Fibroblast of skin of abdomen (primary cell): Measurements from ENCODE around the gene SLC38A10.

ENCODE experiments used
- DNase-seq: peaks from one replicate; pipeline ENCODE4 v3.0.0-alpha.2; 2013

Gene SLC38A10

DNA sequence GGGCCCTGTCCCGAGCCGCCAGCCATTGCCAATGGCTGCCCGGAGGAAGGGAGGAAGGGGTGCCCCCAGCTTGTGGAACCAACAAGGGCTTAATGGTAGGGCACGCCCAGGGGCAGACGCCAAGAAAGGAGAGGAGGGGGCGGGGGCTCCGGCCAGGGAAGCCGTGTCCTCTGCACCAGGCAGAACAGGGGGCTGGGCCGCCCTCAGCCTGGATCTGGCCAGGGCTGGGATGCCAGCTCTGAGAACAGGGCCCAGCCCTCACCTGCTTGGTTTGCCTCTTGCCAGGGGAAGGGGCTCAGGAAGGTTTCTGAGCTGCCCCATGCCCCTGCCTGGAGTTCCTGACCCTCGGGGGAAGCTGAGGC lies 35.8 kb upstream of the SLC38A10 start:
- DNase-seq: no peak

DNA sequence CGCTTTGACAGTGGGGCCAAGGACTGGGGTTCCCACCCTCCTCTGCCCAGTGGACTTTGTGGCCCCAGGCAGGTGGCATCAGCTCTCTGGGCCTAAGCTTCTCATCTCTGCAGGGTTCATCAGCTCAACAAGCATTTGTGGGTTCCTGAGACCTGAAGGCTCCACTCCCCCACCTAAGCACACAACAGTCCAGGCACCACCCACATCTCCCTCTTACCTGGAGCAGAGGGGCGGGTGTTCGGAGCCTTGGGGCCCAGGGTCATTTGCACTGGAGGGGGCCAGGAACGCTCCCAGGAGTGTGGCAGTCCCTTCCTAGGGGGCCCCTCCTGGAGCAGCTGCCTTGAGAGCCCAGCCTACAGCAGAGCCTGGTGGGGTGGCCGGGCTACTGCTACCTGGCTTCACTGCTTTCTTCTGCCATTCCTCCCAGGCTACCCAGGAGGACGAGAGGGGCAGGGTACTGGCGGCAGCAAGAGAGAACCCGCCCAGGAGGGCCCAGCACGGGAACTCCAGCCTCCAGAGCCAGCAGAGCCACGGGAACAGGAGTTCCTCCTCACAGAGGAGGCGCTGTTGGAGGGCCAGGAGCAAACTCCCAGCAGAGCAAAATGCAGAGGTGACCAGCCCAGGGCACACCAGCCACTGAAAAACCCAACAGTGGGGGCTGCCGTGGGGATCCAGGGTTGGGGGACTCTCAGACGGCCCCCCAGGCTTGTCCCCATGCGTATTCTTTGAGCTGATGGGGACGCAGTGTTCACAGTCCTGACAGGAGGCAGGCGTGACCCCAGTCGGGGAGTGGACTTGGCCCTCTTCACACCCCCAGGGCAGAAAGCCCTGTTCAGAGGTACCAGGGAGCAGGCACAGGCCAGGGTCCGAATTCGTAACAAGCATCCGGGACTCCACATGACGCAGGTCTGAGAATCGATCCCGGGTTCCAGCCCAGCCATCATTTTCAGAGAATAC lies 35.1 kb upstream of the SLC38A10 start:
- DNase-seq: no peak

DNA sequence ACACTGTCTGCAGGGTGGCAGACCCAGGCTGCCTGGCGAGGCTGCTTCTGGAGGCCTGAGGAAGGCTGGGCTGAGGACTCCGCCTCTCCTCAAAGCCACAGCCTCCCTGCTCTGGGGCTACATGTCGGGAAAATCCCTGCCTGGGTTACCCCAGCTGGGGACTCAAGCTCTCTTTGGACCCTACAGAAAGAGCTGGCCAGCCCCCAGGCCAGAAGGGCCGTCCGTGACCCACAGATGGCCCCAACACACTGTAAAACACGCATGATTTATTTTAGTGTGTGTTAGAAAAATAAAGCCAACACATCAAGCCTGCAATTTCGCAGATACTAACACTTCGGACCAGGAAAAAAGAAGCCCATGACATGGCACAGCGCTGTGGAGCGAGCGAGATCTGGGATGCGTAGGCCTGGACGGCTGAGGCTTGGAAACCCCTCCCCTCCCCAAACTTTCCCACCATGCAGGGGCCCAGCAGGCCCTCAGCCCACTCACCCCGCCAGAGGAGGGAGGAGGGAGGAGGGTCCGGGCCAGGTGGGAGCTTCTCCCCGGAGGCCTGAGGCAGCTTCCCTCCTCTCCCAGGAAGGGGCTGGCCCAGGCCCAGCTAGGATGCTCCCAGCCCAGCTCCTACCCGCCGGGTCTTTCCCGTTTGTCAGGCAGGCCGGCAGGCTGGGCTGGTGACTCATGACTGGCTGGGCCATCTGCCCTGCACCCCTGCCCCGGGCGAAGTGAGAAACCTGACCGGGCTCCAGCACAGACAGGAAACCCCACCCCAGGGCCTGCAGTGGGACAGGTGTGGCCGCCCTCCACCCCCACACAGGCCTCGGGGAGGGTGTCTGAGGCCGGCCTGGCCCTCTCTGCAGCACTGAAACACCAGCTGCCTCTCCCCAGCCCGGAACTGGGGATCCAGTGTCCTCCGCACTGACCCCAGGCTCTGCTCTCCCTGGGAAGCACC lies 34.1 kb upstream of the SLC38A10 start:
- peak; percentile 84 for DNase-seq

DNA sequence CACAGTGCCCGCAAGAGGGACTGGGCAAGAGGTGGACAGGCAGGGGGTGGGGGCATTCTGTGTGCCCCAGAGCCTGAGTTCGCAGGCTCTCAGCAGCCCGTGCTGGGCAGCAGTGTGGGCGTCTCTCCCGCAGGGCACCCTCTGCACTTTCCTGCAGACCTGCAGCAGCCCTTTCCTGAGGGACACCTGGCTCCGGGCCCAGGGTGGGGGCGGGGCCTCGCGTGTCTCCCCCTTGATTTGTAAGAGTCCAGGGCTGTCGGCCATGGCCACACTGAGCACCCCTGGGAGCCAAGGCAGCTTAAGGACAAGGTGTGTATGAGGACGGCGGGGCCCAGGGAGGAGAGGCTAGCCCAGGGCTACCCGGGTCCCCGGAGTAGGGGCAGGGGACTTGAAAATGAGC lies 33.4 kb upstream of the SLC38A10 start:
- DNase-seq: no peak

DNA sequence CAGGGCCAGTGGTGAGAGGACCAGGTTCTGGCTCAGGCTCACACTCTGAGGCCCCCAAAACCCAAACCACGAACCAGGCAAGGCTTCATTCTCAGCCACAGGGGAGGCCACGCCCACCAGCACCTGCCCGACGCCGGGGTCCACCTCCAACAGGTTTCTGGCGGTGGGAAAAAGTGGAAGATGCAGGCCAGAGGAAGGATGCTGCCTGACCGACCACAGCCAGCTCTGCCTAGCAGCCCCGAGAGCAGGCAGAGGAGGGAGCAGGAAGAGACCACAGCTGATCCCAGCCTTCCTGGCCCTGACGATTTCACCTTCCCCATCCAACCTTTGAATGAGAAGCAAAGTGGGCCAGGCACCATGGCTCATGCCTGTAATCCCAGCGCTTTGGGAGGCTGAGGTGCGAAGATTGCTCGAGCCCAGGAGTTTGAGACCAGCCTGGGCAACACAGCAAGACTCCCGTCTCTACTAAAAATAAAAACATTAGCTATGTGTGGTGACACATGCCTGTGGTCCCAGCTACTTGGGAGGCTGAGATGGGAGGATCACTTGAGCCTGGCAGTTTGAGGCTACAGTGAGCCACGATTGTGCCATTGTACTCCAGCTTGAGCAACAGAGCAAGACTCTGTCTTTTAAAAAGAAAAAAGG lies 30.7 kb upstream of the SLC38A10 start:
- DNase-seq: no peak

DNA sequence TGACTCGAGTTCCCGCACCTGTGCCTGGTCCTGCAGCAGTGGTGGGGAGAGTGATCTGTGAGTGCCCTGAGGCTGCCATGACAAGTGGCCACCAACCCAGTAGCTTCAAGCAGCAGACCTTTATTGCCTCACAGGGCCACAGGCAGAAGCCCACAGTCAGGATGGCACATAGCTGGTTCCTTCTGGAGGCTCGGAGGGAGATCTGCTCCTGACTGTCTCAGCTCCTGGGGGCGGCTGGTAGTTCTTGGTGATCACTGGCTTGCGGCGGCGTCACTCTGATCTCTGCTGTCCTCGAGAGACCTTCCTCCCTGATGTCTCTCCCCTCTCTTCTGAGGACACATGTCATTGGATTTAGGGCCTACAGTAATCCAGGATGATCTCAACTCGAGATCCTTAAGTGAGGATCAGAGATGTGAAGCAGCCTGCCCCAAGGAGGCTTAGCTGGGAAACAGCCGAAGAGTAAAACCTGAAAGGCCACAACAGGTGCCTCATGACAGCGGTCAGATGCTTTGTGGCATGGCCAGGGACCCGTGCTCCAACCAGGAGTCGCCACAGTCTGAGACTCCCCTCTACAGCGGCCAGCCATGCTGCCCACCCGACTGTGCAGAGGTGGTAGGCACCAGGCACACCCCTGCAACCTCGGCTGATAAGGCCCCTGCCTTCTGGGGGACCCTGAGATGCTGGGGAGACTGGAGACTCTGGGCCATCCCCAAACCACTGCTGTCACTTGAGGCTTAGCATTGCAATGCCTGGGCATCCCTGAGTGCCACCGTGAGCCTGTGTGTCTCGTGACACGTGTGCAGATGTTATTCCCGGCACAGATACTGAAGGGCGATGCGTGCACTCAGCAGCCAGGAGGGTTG lies 30.0 kb upstream of the SLC38A10 start:
- no peak for DNase-seq

DNA sequence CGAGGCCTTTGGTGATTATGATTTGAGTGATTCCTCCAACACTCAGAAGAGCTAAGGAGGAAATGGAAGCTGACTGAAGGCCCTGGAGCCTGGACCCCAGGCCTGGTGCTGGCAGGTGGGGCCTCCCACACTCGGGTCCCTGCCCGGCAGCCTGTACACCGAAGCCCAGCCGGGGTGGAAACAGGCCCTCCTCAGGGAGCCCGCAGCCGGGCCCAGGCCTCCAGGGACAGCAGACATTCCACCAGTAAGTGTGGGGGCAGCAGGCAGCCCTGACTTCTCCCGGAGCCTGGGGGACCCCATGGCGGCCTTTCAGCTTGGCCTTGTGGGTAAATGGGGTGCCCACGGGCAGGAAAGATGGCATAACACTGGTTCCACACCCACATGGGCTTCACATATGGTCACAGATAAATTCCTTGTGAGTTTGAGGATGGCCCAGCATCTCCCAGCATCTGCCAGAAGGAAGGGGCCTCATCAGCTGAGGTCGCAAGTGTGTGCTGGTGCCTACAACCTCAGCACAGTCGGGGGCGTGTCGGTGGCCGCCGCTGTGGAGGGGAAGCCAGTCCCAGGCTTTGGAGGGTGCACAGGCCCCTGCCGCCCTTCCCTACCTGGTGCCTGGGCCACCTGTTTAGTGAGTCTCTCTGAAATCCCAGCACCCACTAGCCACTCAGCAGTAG lies 29.2 kb upstream of the SLC38A10 start:
- no peak for DNase-seq

DNA sequence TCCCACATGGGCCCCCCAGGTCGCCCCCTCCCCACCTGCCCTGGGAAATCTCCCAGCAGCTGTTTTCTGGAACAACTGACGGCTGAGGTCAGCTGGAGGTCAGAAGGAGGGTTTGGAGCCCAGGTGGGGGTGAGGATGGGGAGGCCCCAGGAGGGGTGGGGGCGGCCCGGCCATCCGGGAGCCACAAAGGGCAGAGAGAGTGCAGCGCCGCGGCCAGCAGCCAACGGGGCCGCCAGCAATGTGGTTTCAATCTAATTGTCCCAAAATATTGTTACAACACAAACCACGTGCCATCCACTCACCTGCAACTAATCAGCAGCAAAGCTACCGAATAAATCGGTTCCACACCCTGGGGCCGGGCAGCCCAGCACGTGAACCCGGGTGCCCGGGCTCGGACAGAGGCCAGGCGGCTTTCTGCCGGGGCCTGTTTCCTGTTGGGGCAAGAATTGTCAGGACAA lies 28.3 kb upstream of the SLC38A10 start:
- no peak for DNase-seq

DNA sequence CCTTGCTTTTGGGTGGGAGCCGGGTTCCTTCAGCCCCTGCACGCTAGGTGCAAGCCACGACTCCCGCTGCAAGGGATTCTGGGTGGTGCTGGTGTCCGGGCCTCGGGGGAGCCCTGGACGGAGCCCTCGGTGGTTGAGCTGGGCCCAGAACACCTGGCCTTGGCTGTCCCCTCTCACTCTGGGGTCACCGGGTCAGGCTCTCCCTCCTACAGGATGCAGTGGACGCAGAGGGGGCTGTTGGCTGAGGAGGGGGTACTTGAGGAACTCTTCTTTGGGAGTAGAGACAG lies 27.9 kb upstream of the SLC38A10 start:
- no peak for DNase-seq

DNA sequence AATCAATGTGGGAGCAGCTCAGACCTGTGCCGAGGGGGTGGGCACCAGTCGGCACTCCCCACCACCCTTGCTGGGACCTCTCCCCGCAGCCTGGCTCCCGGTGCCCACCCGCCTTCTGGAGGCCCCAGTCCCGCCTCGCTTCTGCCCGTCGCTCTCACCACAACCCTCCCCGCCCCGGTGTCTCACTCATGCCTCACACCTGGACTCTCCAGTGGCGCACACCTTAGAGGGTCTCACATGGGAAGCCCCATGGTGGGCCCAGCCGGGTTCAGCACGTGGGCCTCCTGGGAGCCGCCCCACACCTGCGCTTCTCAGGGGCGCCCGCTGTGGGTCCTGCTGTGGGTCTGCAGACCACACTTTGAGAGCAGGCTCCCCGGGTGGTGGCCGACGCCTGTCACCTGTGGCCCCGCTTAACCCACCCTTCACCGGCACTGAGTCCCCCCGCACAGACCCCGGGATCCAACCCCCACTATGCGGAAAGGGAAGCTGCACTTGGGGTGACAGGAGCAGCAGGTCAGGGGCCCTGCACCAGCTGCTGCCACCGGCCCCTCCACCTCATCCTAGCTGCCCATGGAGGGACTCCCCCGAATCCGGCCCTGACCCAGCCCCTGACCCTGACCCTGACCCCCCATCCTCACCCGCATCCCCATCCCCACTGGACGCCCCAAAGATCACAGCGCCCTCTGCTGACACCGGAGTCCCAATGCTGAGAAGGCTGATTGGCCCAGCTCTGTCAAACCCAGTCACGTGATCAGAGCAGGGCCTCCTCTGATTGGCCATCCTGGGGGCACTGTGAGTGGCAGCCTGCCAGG lies 27.4 kb upstream of the SLC38A10 start:
- DNase-seq: no peak

DNA sequence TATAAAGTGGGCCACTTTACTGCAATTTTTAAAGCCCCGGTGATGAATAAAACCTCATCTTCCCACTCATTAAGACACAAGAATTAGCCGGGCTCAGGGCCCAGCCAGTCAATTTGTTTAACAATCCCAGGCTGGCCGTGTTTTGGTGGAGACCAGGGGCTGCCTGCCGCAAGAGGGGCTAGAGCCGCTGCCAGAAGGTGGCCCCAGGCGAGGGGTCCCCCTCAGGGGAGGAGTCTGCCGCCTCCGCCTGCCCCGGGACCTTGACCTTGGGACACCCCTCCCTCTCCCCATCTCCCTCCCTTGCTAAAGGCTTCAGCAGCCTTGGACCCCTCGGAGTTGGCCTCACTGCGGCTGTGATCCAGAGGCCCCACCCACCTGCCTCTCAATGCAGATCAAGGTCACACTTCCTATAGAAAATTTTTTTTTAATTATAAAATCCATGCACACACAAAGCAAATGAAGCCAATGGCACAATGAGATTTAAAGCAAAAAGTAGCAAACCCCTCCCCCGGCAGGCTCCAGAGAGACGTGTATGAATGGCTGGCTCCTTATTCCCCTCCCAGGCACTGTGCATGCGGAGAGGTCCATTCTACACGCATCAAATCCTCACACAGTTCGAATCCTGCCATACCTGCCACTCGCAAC lies 23.0 kb upstream of the SLC38A10 start:
- DNase-seq: no peak

DNA sequence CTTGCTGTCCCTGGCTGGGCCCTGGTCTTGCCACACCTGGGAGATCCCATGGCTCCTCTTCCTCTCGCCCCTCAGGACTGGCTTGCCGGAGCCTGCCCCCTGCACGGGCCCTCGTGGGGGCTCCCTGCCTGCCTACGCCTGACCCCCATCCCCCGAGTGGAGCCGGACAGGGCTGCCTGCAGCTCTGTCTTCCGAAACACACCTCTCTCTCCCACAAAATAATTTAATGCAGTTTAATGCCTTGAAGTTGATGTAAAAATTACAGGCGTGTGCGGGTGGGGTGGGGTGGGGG lies 22.4 kb upstream of the SLC38A10 start:
- no peak for DNase-seq

DNA sequence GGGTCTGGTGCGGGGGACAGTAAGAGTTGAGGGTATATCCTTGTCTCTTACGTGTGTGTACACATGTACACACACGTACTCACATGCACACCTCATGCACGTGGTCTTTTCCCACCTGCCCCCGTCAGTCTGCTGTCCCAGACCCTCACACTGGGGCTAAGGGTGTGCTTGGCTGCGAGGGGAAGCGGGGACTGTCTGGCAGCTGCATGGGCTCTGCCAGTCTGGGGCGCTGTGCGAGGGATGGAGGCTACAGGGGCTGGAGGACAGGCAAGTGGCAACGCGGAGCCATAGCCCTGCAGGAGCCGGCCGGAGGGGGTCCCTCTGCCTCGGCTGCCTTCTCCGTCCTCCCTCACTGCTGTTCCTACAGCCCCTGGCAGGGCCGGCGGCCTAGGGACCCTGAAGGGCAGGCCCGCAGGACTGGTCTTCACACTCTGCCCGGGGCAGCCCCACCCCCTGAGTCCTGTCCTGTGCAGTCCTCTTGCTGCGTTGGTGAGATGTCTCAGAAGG lies 20.8 kb upstream of the SLC38A10 start:
- DNase-seq: no peak

DNA sequence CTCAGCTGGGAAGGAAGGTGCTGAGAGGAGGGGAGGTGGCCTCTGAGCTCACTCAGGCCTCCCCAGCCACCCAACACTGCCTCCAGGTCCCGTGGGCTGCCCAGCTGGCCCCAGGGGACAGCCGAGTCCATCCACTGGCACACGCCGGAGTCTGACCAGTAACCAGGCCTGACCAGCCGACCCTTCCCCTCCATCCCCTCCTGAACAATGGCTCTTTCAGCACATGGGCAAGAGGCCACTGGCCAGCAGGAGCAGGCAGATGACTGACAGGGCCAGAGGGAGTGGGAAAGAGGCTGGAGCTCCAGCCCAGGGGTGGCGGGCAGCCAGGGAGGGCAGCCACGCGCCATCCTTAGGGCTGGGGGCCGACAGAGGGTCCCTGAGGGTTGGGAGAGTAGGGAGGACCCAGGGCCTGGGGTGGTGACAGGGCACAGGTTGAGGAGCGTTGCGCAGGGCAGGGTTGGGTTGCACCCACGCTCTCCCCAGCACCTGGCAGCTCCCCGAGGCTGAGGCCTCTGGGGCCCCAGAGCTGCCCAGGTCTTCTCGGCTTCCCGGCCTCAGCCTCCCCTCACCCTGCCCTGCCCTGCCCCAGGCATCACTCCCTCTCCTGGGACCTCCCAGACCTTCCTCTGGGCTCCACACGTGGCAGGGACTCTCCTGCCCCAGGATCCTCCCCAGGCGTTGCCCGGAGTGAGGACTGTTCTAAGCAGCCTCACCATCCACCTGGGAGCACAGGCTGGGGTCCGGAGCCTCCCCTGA lies 20.2 kb upstream of the SLC38A10 start:
- DNase-seq: no peak

DNA sequence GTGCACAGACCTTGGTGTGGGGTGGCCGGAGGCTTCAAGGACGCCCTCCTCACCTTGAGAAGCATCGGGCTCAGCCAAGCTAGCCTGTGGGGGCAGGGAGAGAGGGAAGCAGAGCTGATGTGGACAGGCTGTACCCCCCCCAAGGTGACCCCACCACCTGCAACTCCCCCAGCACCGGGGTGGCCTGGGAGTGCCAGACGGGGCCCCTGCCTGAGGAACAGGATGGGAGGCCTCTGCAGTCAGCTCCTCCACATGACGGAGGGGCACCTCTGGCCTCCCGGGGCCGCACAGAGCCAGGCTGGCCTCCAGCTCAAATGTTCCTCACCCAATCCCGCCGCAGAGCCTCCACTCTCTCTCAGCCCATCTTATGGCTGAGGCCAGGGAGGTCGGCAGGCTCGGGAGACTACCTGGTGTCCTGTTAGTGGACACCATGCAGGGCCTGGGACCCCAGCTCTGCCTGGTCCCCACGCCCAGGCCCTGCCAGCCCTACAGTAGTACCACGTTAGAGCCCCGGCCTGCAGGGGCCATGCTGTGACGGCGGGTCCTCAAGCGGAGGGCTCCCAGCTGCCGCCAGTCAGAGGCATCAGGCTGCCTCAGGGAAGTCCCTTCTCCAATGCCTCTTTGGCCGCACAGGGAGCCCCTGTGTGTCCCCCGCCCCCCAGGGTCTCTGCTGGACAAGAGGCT lies 19.4 kb upstream of the SLC38A10 start:
- DNase-seq: no peak

DNA sequence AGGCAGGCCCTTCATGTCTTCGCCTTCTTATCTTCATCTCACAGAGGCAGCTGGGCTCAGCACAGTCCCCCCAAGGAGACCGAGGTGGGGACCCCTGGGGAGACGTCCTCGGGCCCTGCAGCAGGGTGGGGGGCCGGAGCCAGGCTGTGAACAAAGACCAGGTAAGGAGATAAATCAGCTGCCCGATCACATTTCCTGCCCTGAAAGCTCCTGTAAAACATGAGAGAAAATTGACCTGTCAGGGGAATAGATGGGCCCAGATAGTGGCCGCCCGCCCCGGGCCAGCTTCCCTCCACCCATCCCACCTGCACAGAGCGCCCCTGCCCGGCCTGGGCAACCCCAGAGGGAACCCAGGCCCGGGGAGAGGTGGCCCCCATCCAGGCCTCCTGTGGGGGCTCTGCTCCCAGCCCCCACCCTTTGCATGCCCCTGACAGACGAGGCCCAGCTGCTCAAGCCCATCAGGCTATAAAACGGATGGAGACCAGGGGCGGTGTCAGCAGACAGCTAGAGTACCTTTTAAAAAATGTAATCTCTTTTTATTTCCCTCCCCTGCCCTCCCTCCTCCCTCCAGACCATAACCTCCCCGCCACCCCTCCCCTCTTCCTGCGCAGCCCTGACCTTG lies 18.8 kb upstream of the SLC38A10 start:
- DNase-seq: no peak

DNA sequence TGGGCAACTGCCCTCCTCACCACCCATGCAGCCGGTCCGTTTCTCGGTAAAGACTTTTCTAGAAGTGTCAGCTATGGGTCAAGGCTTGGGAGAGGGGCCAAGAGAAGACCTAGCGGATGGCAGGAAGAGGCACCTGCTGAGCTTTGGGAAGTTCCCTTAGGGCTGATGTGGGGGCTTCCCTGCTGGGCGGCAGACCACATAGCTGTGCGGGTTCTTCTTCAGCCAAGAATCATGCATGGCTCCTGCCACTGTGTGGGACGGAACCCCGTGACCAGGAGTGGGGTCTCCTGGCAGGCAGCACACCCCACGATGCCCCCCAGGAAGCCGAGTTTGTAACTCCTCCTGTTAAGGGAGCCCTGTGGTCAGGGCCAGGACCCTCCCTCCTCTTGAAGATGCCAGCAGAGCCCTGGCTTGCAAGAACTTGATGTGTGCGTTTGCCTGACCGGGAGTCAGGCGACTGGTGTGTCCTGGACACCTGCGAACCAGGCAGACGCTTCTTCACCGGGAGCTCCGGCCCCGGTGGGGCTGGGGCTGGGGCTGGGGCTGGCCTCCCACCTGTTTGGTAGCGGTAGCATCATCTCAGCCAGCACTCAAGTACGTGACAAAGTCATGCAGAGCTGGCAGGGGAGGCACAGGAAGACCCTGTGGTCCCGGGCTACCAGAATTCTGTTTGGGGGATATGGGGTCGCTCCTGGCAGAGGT lies 17.7 kb upstream of the SLC38A10 start:
- DNase-seq: no peak

DNA sequence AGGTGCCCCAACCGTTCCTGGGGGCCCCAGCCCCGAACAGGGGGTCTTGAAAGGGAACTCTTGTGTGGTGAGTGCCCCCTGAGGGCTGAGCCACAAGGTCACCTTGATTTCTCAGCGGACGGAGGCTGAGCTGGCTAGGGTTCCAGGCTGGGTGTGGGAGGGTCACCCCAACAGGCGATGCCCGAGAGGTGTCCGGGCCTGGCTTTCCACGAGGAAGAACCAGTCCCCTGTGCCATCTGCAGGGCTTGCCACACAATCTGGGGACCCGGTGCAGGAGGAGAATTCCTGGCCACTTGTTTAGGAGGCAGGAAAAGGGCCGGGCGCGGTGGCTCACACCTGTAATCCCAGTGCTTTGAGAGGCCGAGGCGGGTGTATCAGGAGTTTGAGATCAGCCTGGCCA lies 16.8 kb upstream of the SLC38A10 start:
- DNase-seq: no peak
